HepG2 (cell line): Measurements from ENCODE around the gene DHX36. TPM values are rescaled to one million over a fixed set of nuclear protein-coding genes. Genes with fewer than 3 reads are reported as not detected.
A peak's percentile ranks its signal among the peaks of the same experiment; 100 is the strongest.

ENCODE experiments used
- ATF4 ChIP-seq, 2 experiments: fragments of 450-650 bp in 1 of 2; sonication (generic) in 1 of 2; formaldehyde crosslinking; IDR thresholded peaks; 2 replicates each; pipeline versions ENCODE4 v1.5.0 to v1.8.0; 2020 to 2022; ENCODE audit warnings: mild to moderate bottlenecking in 1 of 2, missing genetic modification reagents in 1 of 2
- CHD2 ChIP-seq: IDR thresholded peaks from 2 replicates; pipeline ENCODE4 v1.6.1; 2011; ENCODE audit warnings: low read depth, low read length, improper control_type of control experiment
- FOXM1 ChIP-seq: sonication (generic); formaldehyde crosslinking; IDR thresholded peaks from 2 replicates; pipeline ENCODE4 v1.5.0; 2020; ENCODE audit warnings: missing genetic modification reagents
- IRX3 ChIP-seq: sonication (generic); formaldehyde crosslinking; IDR thresholded peaks from 2 replicates; pipeline ENCODE4 v1.8.1; 2023; ENCODE audit warnings: mild to moderate bottlenecking, low read depth, missing genetic modification reagents, borderline replicate concordance
- KLF15 ChIP-seq: sonication (generic); formaldehyde crosslinking; IDR thresholded peaks from 2 replicates; pipeline ENCODE4 v1.8.1; 2023; ENCODE audit warnings: borderline replicate concordance, mild to moderate bottlenecking, inconsistent platforms, missing genetic modification reagents, mixed read lengths
- MAZ ChIP-seq, 2 experiments: sonication (generic) in 1 of 2; formaldehyde crosslinking in 1 of 2; IDR thresholded peaks; 2 replicates each; pipeline versions ENCODE4 v1.5.0 to v1.6.1; 2012 to 2020; ENCODE audit warnings: low read depth in 2 of 2, mild to moderate bottlenecking in 2 of 2, borderline replicate concordance in 1 of 2, improper control_type of control experiment in 1 of 2, low read length in 1 of 2, missing genetic modification reagents in 1 of 2, moderate library complexity in 1 of 2
- NKX3-1 ChIP-seq: sonication (generic); formaldehyde crosslinking; IDR thresholded peaks from 2 replicates; pipeline ENCODE4 v1.5.0; 2020; ENCODE audit warnings: missing genetic modification reagents
- PAF1 ChIP-seq: IDR thresholded peaks from 2 replicates; pipeline ENCODE4 v1.6.1; 2016; ENCODE audit warnings: missing genetic modification reagents, missing compliant biosample characterization
- PAXIP1 ChIP-seq: sonication (generic); formaldehyde crosslinking; conservative IDR thresholded peaks from 2 replicates; pipeline ENCODE4 v1.4.0; 2020; ENCODE audit warnings: mild to moderate bottlenecking, missing genetic modification reagents, moderate library complexity
- PPARG ChIP-seq: conservative IDR thresholded peaks from 2 replicates; pipeline ENCODE4 v1.6.1; 2016; ENCODE audit warnings: missing biosample characterization, missing genetic modification reagents
- SETDB1 ChIP-seq: sonication (generic); formaldehyde crosslinking; IDR thresholded peaks from 2 replicates; pipeline ENCODE4 v1.5.1; 2020; ENCODE audit warnings: missing genetic modification reagents, mild to moderate bottlenecking, borderline replicate concordance
- UBTF ChIP-seq: sonication (generic); formaldehyde crosslinking; IDR thresholded peaks from 2 replicates; pipeline ENCODE4 v1.4.0; 2020; ENCODE audit warnings: mild to moderate bottlenecking, missing genetic modification reagents
- ZNF256 ChIP-seq: sonication (generic); formaldehyde crosslinking; conservative IDR thresholded peaks from 2 replicates; pipeline ENCODE4 v1.4.0; 2020; ENCODE audit warnings: missing genetic modification reagents
- ZNF672 ChIP-seq: sonication (generic); formaldehyde crosslinking; IDR thresholded peaks from 2 replicates; pipeline ENCODE4 v1.8.1; 2022; ENCODE audit warnings: missing genetic modification reagents
- ZNF747 ChIP-seq: sonication (generic); formaldehyde crosslinking; IDR thresholded peaks from 2 replicates; pipeline ENCODE4 v1.8.1; 2023; ENCODE audit warnings: missing genetic modification reagents, mild to moderate bottlenecking, borderline replicate concordance
- ZSCAN21 ChIP-seq: sonication (generic); formaldehyde crosslinking; IDR thresholded peaks from 2 replicates; pipeline ENCODE4 v1.8.0; 2022; ENCODE audit warnings: mild to moderate bottlenecking, missing genetic modification reagents, moderate library complexity, borderline replicate concordance
- polyA plus RNA-seq, 8 experiments: library from polyadenylated mRNA; depleted of rRNA in 3 of 8; stranded (reverse) in 7 of 8; unstranded in 1 of 8; fragments of >200 nt; fragmentation: Illumina TruSeq in 4 of 8; extraction: Trizol in 4 of 8; gene quantifications; 2 replicates each; pipeline versions ENCODE4 v1.2.1 to v1.2.3, GENCODE V29; 2011 to 2016; ENCODE audit warnings: low read depth in 4 of 8, missing spikeins in 1 of 8, mixed read lengths in 1 of 8; ENCODE audit not compliant: insufficient read depth in 1 of 8
- total RNA-seq, 5 experiments: library from RNA; depleted of rRNA; stranded (reverse); fragments of >200 nt; fragmentation: Illumina TruSeq; extraction: Trizol; gene quantifications; 2 replicates each; pipeline ENCODE4 v1.2.3, GENCODE V29; 2016; ENCODE audit warnings: low read depth in 1 of 5

DHX36 gene
- total and polyA plus RNA-seq, 2 of the 13 experiments (the other 11 are each of a cell fraction or from before 2014, with no cell fraction given): 30.3 to 44.2 TPM

GRCh38 chr3:154323891-154324738 lies at the start of gene DHX36 (continued):
- TF ChIP-seq ATF4 (CRISPR knock-in tag; IDR thresholded peaks at IDR 0.05) (no peak), PPARG (CRISPR knock-in tag) (no peak; the same call in 1 of the 2 replicates), MAZ (IDR thresholded peaks at IDR 0.05; ENCODE audit: borderline replicate concordance, low read depth, low read length) (peak; percentile 54; the same call in 1 of the 2 replicates), MAZ (CRISPR knock-in tag; IDR thresholded peaks at IDR 0.05; ENCODE audit: low read depth) (peak; percentile 61; the same call in 1 of the 2 replicates), UBTF (CRISPR knock-in tag) (peak; percentile 45; the same call in 1 of the 2 replicates), PAXIP1 (CRISPR knock-in tag) (no peak; the same call in 1 of the 2 replicates), FOXM1 (no peak), IRX3 (CRISPR knock-in tag) (no peak), CHD2 (no peak), PAF1 (CRISPR knock-in tag) (no peak), SETDB1 (CRISPR knock-in tag) (no peak), ZNF672 (CRISPR knock-in tag) (no peak), NKX3-1 (CRISPR knock-in tag) (no peak), ZNF747 (CRISPR knock-in tag) (no peak), ZSCAN21 (CRISPR knock-in tag) (no peak; the same call in 1 of the 2 replicates), ZNF256 (CRISPR knock-in tag) (no peak), KLF15 (CRISPR knock-in tag) (no peak)
